ENCODE results near the gene COL6A2. TPM values are rescaled to one million over a fixed set of nuclear protein-coding genes. Genes with fewer than 3 reads are reported as not detected.
"Not testable (repeated sequence)": the region's sequence is repeated elsewhere in the genome, so short reads cannot be mapped to it uniquely, and the experiment has no call there.

The COL6A2 gene
- total RNA-seq, 1 donor from 2014 or later, result 357 TPM

- no peak for DNase-seq (ENCODE audit: low spot score)
Measured at GRCh38 chr21:46078978-46079351, 18.9 kb upstream of the COL6A2 start.

GRCh38 chr21:46079352-46080170, 18.4 kb upstream of the COL6A2 start:
- peak; percentile 50 for DNase-seq (ENCODE audit: low spot score)

DNA sequence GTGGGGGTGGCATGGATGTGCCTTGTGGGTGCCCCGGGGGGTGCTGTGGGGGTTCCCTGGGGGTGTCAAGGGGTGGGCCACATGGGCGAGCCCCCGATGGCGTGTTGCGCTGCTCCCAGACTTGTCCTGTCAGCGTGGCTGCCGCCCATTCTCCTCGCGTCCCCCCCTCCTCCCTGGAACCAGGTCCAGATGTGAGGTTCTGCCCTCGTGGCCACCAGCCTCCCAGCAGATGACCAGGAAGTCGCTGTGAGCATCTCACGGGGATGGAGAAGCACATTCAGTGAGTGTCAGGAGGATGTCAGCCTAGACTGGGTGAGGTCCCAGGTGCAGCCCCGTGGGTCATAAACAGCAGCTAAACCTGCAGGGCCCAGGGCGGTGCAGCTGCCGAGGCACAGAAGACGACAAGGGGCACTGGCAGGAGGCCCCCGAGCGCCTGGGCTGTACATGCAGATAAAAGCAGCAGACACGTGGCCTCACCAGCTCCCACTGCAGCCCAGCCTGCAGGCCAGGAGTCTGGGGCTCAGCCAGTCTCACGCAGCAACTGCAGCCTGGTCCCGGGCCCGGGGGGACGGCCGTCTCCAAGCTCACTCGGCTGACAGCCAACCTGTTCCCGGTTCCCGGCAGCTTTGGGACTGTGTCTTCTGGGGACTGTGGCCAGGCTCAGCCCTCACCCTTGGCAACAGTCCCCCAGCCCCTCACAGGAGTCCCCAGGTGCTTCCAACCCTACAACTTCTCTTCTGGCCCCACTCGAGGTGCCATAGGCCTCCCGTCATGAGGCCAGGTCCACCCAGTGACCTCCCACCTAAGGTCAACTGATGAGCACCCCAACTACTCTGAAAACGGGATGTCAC, 17.5 kb upstream of the COL6A2 start:
- DNase-seq (ENCODE audit: low spot score), result peak; percentile 60

- no peak for DNase-seq (ENCODE audit: low spot score)
Measured at GRCh38 chr21:46081022-46081861, 16.7 kb upstream of the COL6A2 start.

DNA sequence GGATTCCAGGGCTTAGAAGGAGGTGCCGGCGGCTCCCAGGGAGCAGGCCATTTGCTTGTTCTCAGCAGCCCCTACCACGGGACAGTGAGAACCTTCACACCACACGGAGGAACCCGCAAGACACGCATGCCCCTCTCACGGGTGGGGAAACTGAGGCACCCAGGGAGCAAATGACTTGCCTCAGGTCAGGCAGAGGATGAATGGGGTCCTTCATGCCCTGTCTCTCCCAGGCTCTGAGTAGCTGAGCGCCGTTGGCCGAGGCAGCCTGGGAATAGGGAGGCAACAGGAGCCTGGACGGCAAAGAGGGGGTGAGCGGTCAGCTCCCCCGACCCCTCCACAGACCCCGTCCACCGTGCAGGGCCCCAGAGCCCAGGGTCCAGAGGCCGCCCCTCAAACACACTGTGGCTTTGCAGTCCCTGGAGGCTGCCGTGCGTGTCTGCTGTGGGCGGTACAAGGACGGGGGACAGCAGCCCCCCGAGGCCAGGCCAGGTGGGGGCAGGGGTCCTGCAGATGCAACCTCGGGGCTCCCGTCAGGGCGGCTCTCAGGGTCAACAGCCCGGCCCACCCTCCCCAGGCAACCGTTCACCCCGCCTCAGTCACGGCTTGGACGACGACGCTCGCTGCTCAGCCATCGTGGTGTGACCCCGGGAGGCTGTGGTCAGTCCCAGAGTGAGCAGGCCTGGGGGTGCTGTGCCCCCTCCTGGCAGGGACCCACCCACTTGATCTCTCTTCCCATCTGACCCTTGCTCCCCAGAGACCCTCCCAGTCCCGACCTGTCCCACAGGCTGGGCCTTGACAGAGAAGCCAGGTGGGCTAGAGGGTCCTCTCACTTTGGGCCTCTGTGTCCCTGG, 15.8 kb upstream of the COL6A2 start:
- no peak for DNase-seq (ENCODE audit: low spot score)

DNA sequence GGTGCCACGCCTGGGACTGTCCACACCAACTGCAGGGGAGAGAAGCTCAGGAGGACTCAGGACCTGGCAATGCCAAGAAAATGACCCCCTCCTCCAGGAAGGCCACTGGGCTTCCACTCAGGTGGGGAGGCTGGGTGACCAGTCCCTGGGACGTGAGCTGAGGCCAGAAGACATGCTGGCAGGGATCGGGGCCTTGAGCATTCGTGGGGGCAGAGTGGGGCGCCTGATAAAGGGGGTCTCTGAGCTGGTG, 15.3 kb upstream of the COL6A2 start:
- DNase-seq (ENCODE audit: low spot score), result no peak

DNA sequence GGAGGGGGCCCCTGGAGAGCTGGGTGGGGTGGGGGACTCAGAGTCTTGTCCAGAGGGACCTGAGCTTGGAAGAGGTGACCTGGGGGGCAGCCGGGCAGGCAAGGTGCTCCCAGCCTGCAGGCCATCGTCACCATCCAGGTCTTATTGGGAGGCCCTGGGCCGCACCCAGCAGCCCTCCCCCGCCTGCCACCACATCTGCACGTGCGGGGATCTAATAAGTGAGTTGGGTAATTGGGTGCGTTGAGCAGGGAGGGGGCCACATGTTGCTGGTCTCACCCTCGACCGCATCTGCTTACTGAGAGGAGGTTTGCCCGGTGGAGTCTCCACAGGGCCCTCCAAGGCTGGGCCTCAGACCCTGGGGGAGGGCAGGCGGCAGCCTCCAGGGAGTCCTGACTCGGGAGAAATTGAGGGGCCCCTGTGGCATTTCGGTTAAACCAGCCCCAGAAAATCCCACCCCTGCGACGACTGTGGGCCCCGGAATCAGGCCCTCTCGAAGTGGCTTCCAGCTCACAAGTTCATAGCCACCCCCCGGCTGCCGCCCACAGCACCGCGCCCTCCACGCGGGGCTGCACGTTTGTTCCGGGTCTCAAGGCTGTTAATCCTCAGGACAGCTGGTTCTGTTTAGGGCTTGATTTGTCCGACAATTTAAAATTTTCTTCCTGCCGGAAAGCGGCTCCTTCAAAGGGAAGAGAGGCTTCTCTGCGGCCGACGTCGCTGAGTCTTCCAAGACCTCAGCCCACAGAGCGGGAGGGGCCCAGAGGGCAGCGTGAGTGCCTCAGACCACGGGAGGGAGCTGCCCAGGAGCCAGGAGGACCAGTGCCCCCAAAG, 14.7 kb upstream of the COL6A2 start:
- DNase-seq (ENCODE audit: low spot score), result peak; percentile 49

GRCh38 chr21:46083791-46084561, 13.9 kb upstream of the COL6A2 start:
- no peak for DNase-seq (ENCODE audit: low spot score)

DNA sequence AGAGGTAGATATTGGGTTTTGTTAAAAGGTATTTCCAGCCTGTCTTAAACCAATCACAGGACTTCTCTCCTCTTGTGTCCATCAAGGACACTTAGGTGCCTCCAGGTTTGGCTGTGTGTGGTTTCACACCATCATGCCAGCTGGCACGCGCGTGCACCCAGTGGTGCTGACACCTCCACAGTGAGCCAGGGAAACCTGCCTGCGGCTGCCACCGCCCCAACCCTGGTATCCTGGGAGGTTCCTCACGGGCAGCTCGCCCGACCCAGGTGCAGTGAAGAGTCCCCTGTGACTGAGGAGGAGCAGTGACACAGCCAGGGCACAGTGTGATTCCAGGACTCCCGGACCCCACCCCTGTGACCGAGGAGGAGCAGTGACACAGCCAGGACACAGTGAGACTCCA, 13.2 kb upstream of the COL6A2 start:
- no peak for DNase-seq (ENCODE audit: low spot score)

DNA sequence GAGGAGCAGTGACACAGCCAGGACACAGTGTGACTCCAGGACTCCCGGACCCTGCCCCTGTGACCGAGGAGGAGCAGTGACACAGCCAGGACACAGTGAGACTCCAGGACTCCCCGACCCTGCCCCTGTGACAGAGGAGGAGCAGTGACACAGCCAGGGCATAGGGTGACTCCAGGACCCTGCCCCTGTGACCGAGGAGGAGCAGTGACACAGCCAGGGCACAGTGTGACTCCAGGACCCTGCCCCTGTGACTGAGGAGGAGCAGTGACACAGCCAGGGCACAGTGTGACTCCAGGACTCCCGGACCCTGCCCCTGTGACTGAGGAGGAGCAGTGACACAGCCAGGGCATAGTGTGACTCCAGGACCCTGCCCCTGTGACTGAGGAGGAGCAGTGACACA, 12.7 kb upstream of the COL6A2 start:
- DNase-seq (ENCODE audit: low spot score), result not testable (repeated sequence)

DNA sequence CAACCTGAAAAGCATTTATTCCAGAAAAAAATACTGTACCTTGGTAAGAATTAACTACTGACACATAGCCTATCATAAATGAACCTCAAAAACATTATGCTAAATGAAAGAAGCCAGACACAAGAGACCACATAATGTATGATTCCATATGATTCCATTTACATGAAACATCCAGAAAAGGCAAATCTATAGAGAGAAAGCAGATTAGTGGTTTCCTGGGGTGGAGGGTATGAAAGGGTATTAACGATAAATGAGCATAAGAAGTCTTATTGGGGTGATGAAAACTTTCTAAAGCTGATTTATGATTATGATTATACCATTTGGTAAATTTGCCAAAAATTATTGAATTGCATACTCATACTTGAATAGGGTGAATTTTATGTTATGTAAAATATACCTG, 10.3 kb upstream of the COL6A2 start:
- DNase-seq (ENCODE audit: low spot score), result no peak

DNA sequence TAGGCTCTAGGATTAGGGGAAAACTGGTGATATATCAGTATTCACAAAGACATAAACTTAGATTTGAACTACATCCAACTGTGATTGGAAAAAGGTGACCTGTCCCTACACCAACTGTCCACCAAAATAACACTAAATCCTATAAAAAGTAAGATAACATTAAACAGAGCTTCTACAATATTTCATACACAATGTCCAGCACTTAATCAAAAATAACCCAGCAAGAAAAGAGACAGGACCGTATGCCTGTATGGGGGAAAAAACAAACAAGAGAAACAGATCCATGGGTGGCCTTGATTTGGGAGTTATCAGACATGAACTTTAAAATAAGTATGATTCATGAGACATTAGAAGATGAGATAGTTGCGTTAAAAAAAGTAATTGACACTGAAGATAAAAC, 9.7 kb upstream of the COL6A2 start:
- no peak for DNase-seq (ENCODE audit: low spot score)

GRCh38 chr21:46089285-46089684, 8.6 kb upstream of the COL6A2 start:
- no peak for DNase-seq (ENCODE audit: low spot score)

DNA sequence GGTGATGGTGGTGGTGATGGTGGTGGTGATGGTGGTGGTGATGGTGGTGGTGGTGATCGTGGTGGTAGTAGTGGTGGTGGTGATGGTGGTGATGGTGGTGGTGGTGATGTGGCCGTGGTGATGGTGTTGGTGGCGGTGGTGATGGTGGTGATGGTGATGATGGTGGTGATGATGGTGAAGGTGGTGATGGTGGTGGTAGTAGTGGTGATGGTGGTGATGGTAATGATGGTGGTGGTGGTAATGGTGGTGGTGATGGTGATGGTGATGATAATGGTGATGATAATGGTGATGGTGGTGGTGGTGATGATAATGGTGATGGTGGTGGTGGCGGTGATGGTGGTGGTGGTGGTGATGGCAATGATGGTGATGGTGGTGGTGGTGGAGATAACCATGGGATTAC, 6.8 kb upstream of the COL6A2 start:
- no peak for DNase-seq (ENCODE audit: low spot score)

DNA sequence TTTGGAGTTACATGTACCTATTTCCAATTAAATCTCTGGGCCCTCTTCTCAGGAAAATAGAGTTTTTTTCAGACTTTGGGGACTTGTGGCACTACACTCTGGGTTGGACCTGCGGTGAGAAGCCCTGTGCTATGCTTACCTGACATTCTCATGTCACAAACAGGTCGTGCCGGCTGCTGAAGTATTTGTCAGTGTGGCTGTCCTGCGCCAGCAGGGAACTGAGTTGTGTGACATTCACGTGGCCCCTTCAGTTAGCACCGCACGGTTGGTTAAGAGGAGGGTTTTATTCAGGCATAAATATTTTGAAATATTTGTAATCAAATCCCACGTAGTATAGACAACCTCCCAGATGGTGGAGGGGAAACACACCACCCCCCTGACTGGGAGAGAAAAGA, 6.3 kb upstream of the COL6A2 start:
- DNase-seq (ENCODE audit: low spot score), result no peak

DNA sequence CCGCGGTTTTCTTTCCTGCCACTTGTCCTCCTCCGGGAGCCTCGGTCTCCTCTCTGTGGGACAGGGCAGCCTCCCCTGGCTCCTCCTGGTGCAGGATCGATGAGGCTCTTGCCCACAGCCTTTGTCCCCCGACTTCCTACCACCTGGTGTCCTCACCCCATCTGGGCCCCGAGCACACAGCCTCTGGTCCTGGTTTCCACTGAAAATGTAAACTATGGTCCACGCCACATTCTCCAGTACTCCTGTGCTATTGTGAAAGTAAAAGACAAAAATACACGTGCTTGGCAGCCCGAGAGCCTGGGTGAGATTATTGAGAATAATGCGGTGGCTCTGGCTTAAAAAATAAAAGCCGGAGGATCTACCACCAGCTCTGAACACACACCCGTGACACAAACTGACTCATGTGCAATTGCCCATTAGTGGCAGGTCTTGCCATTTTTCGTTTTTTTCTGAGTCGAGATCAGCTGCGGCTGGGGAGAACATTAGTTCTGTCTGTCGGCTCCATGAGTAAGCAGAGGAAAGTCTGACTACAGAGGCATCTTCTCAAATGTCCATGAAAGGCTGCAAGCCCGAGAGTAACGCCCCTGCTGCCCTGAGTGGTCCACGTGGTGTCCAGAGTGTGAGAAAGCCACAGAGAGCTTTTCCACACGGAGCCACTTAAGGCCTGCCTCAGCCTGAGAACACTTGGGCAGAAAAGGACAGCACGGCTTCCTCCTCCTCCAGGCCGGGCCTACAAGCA, 5.7 kb upstream of the COL6A2 start:
- peak; percentile 78 for DNase-seq (ENCODE audit: low spot score)

DNA sequence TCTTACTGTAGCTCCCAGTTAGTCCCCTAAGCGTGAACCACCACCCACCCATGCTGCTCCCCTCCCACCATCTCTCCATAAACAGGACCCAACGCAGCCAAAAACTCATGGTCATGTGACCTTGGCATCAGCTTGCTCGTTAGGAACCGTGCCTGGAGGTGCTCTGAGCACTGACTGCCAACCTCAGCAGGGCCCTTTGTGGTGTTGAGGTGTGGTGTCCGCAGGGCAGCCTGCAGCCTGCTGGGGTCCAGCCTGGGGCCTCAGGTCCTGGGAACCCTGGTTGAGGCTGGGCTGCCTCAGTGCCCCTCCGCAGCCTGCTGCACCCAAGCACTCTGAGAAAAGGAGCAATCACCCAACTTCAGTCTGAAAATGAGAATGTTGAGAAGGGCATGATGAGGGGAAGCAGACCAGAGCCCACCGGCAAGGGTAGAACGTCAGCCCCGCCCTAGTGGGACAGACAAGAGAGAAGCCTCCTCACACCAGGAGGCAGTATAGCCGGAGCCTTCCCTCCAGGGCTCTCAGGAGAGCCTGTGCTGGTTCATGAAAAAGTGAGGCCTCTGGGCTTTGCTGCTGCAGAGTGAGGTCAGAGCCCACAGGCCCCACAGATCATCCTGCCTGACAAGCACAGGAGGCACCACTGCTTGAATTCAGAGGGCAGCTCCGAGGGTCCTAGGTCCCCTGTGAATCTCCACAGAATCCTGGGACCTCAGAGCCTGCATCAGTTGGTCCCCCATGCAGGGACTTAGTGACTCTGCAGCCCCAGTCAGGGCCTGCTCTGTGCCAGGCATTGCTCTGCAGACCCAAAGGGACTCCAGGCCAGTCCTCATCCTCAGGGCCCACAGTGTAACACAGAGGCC, 4.9 kb upstream of the COL6A2 start:
- DNase-seq (ENCODE audit: low spot score), result peak; percentile 56
